Epithelial cell of esophagus (primary cell): Measurements from ENCODE around the gene LINC00237.

Experiments
- DNase-seq: peaks from one replicate; pipeline ENCODE4 v3.0.0; 2010; ENCODE audit warnings: low read depth
- H3K4me3 ChIP-seq: 2 replicates; pipeline ENCODE4 v1.5.1; 2011; ENCODE audit warnings: mild to moderate bottlenecking, low read length, control low read depth
- TF ChIP-seq, protein P1 (sequence below): IDR thresholded peaks from 2 replicates; pipeline ENCODE4 v1.5.1; 2011; ENCODE audit warnings: low read depth, mild to moderate bottlenecking, low read length, control low read depth, inconsistent platforms; ENCODE audit not compliant: insufficient read depth; ENCODE audit errors: missing control alignments

Gene LINC00237

DNA sequence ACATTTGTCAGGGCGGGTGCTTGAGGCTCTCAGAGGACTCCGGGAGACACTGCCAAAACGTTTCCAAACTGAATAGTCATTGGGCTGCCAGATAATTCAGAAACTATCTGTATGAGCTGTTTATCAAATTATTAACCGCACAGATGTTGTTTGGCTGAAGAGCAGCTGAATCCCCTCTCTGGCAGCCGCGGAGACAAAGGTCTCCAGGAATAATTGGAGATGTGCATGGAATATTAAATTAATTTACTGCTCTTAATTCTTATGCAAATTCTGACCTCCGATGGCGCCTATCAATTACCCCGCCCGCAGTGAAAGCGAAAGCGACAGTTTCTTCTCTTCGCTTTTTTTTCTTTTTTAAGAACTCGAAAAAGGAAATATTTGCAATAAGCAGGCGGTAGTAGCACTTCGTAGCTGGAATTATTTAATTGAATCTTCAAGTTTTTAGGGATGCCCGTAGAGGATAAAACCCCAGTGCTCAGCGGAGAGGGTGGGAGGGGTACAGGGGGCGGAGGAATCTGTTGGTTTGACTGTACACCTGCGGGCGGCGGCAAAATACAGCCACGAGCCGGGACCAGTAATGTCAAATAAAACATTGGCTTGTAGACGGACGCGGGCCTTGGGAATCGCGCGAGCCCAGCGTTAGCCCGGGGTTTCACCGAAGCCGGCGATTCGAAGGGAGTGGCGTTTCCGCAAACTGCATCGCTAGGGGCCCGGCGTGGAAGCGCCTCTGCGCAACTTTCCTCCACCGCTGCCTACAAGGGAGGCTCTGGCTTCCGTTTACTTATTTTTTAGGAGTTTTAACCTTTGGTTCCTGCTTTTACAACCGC lies 6.2 kb downstream of the LINC00237 start:
- DNase-seq, result peak; percentile 30
- TF ChIP-seq, protein P1, sequence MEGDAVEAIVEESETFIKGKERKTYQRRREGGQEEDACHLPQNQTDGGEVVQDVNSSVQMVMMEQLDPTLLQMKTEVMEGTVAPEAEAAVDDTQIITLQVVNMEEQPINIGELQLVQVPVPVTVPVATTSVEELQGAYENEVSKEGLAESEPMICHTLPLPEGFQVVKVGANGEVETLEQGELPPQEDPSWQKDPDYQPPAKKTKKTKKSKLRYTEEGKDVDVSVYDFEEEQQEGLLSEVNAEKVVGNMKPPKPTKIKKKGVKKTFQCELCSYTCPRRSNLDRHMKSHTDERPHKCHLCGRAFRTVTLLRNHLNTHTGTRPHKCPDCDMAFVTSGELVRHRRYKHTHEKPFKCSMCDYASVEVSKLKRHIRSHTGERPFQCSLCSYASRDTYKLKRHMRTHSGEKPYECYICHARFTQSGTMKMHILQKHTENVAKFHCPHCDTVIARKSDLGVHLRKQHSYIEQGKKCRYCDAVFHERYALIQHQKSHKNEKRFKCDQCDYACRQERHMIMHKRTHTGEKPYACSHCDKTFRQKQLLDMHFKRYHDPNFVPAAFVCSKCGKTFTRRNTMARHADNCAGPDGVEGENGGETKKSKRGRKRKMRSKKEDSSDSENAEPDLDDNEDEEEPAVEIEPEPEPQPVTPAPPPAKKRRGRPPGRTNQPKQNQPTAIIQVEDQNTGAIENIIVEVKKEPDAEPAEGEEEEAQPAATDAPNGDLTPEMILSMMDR, result no peak
- H3K4me3 ChIP-seq, result peak overlapping the region; percentile 13

DNA sequence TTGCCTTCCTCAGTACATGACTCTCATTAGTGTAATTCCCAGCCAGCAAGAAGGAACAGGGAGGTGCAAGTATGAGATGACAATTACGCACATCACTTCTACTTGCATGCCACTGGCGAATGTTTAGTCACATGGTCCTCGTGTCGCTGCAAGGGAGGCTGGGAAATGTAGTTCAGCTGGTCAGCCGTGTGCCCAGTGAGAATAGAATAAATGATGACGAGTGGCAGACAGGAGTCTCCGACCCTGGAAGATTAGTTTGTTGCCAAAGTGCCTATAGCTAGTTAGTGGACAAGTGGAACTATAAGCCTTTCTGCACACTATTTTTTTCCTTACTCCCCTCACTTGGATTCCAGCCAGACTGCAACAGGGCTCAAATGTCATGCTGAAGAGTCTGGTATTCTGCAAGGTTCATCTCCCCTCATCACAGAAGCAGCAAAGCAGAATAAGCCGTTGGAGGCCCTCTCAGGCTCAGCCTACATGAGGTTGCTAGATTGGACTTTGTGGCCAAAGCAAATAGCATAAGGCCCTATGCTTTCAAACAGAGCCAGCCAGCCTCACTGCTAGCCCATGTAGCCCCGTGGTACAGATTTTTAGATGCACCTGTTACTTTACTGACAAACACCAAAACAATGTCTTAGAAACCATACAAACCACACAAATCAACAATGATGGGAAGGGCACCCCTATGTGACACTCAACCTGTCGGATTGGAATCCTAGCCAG lies 9.7 kb downstream of the LINC00237 start:
- H3K4me3 ChIP-seq, result no peak overlapping the region
- TF ChIP-seq, protein P1, result no peak
- DNase-seq, result peak; percentile 57

- no peak for DNase-seq
- no peak overlapping the region for H3K4me3 ChIP-seq
- TF ChIP-seq, protein P1, result no peak
Observed at GRCh38 chr20:21092806-21093205, 13.4 kb downstream of the LINC00237 start.

DNA sequence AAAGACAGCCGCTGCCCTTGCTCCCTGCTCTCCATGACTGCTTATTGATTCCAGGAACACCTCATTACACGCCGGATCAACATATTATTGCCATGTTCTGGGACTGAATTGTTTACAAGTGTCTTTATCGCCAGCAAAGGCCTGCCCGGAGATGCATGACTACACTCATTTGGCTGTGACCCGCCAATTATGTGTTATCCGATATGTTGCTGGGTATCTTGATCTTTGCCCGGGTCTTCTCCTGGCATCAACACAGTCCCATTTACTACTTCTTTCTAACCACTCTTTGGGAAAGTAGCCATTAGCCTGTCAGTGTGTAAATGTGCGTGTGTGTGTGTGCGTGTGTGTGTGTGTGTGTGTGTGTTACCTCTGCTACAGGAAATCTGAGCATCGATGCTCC lies 15.4 kb downstream of the LINC00237 start:
- no peak for DNase-seq
- H3K4me3 ChIP-seq, result no peak overlapping the region
- TF ChIP-seq, protein P1, result no peak

DNA sequence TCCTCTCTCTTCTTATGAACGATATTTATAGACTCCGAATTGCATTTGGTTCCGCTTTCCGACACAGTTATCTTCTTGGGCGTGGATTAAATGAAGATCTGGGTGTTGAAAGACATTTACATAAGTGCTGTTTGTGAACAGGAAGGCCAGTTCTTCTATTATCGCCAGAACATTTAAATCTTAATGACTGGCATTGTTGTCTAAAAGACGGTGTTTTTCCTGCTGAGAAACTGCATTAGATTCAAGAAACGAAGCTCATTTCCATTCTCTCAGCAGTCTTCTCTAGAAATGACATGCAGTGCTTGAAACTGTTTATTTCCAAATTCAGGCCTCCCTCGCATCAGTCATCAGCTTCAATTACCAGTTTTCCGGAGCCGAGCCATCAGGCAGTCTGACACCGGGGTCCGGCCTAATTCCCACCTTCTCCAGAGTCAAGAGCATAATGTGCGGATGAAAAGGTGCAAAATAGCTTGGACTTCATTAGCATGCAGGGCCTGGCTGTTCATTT lies 16.0 kb downstream of the LINC00237 start:
- no peak overlapping the region for H3K4me3 ChIP-seq
- no peak for DNase-seq
- TF ChIP-seq, protein P1, result no peak

DNA sequence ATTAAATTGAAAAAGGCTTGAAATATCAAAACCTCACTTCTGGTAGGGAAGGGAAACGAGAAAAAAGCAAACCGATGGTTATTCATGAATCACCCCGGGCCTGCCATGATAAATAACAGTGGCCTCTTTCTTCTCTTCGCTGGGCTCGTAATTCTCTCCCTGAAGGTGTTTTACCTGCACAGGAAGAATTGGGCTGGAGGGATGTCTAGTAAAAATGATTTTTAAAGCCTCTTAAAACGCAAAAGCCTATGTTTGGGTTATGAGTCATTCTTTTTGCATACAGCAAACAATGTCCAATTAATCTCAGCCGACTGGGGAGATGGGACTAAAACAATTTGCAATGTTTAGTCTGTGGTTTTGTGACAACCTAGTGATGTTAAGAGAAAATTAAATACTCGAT lies 16.8 kb downstream of the LINC00237 start:
- DNase-seq, result no peak
- H3K4me3 ChIP-seq, result no peak overlapping the region
- TF ChIP-seq, protein P1, result no peak
